ENCODE measurements around the gene RGP1.
A peak's percentile ranks its signal among the peaks of the same experiment; 100 is the strongest.

GRCh38 chr9:35728041-35728971 lies 20.8 kb upstream of the RGP1 start:
- peak; percentile 75 for TF ChIP-seq POLR2A (IDR thresholded peaks at IDR 0.05; ENCODE audit: low read depth, low read length)
- TF ChIP-seq POLR2AphosphoS5 (IDR thresholded peaks at IDR 0.05; ENCODE audit: low read depth, low read length): peak; percentile 83
- peak; percentile 52; the same call in 1 of the 2 replicates for TF ChIP-seq POU2F2 (IDR thresholded peaks at IDR 0.05; ENCODE audit: low read depth, low read length)
- TF ChIP-seq SPI1 (IDR thresholded peaks at IDR 0.05; ENCODE audit: low read depth, low read length): 0 out of 2 replicates have a peak, but pooled peaks have one; percentile 4
- peak; percentile 64 for TF ChIP-seq TAF1 (IDR thresholded peaks at IDR 0.05; ENCODE audit: low read depth, low read length)
- TF ChIP-seq PAX5 (IDR thresholded peaks at IDR 0.05; ENCODE audit: insufficient read depth, low read length, severe bottlenecking): no peak
